Large intestine (tissue), 3 donors: ENCODE data around the gene EHBP1L1. TPM values are rescaled to one million over a fixed set of nuclear protein-coding genes. Genes with fewer than 3 reads are reported as not detected.
A peak's percentile ranks its signal among the peaks of the same experiment; 100 is the strongest.

Experiments used
- DNase-seq, 2 donors: peaks; one replicate each; pipeline versions ENCODE4 v3.0.0 to v3.0.0-alpha.2; 2013
- H3K27ac ChIP-seq: one replicate; pipeline ENCODE4 v1.5.1; 2013; ENCODE audit warnings: low read length
- H3K27me3 ChIP-seq: 2 replicates; pipeline ENCODE4 v1.6.1; 2013; ENCODE audit warnings: low read length; ENCODE audit not compliant: control insufficient read depth, insufficient read depth
- H3K36me3 ChIP-seq: 2 replicates; pipeline ENCODE4 v1.6.1; 2013; ENCODE audit warnings: low read length; ENCODE audit not compliant: control insufficient read depth, insufficient read depth
- H3K4me1 ChIP-seq: one replicate; pipeline ENCODE4 v1.6.1; 2013; ENCODE audit warnings: low read length; ENCODE audit not compliant: control insufficient read depth, insufficient read depth
- H3K4me3 ChIP-seq: one replicate; pipeline ENCODE4 v1.5.1; 2013; ENCODE audit warnings: low read length
- H3K9me3 ChIP-seq: one replicate; pipeline ENCODE4 v1.6.1; 2013; ENCODE audit warnings: mild to moderate bottlenecking, low read depth, low read length, moderate library complexity; ENCODE audit not compliant: control insufficient read depth
- WGBS: methylation state at CpG from one replicate; pipeline ENCODE4 v1.1.5; 2013; ENCODE audit warnings: low lambda C conversion rate; ENCODE audit not compliant: insufficient coverage; 5-methylcytosine and 5-hydroxymethylcytosine counted together
- polyA plus RNA-seq: library from polyadenylated mRNA; unstranded; fragments of 120-200 nt; gene quantifications from one replicate; pipeline ENCODE4 v1.2.1, GENCODE V29; 2013

Gene EHBP1L1
- polyA plus RNA-seq, 1 donor, result 77.9 TPM

- WGBS, result no CpG with 5 or more reads among the region's 2 CpGs
- H3K9me3 ChIP-seq, result peaks cover 14% of the 10 kb centered on the region
Measured at GRCh38 chr11:65537296-65537597, 38.6 kb upstream of the EHBP1L1 start.

GRCh38 chr11:65537620-65538231, 38.1 kb upstream of the EHBP1L1 start:
- H3K4me3 ChIP-seq, result no peak overlapping the region
- DNase-seq, result no peak
- peaks cover 9% of the 10 kb centered on the region for H3K4me1 ChIP-seq
- H3K9me3 ChIP-seq, result peaks cover 14% of the 10 kb centered on the region
- no peak overlapping the region for H3K27ac ChIP-seq
- H3K27me3 ChIP-seq, result no peaks in the 10 kb centered on the region
- no CpG with 5 or more reads among the region's 18 CpGs for WGBS
- H3K36me3 ChIP-seq, result peaks cover 58% of the 10 kb centered on the region

More at GRCh38 chr11:65537296-65537597, 38.6 kb upstream of the EHBP1L1 start:
- H3K36me3 ChIP-seq, result peaks cover 63% of the 10 kb centered on the region
- no peak for DNase-seq
- H3K4me3 ChIP-seq, result no peak overlapping the region
- no peak overlapping the region for H3K27ac ChIP-seq
- H3K4me1 ChIP-seq, result peaks cover 9% of the 10 kb centered on the region
- H3K27me3 ChIP-seq, result no peaks in the 10 kb centered on the region

- H3K36me3 ChIP-seq, result peaks cover 57% of the 10 kb centered on the region
- no peak overlapping the region for H3K27ac ChIP-seq
- WGBS, result no CpG with 5 or more reads among the region's 43 CpGs
Measured at GRCh38 chr11:65538232-65538914, 37.5 kb upstream of the EHBP1L1 start.

GRCh38 chr11:65538915-65539743, 36.7 kb upstream of the EHBP1L1 start:
- peaks cover 9% of the 10 kb centered on the region for H3K4me1 ChIP-seq
- no CpG with 5 or more reads among the region's 92 CpGs for WGBS
- no peaks in the 10 kb centered on the region for H3K27me3 ChIP-seq
- H3K9me3 ChIP-seq, result peaks cover 14% of the 10 kb centered on the region
- H3K27ac ChIP-seq, result no peak overlapping the region
- H3K36me3 ChIP-seq, result peaks cover 59% of the 10 kb centered on the region
- H3K4me3 ChIP-seq, result no peak overlapping the region
- no peak for DNase-seq

More at GRCh38 chr11:65538232-65538914, 37.5 kb upstream of the EHBP1L1 start:
- Histone ChIP-seq H3K4me3 (no peak overlapping the region), H3K9me3 (peaks cover 14% of the 10 kb centered on the region), H3K4me1 (peaks cover 9% of the 10 kb centered on the region), H3K27me3 (no peaks in the 10 kb centered on the region)
- no peak for DNase-seq

- peak; percentile 54 to 81 for DNase-seq
- no CpG with 5 or more reads among the region's 60 CpGs for WGBS
- Histone ChIP-seq H3K9me3 (peaks cover 14% of the 10 kb centered on the region), H3K4me3 (peak overlapping the region; percentile 59), H3K27ac (peak overlapping the region; percentile 77), H3K4me1 (peaks cover 9% of the 10 kb centered on the region), H3K36me3 (peaks cover 56% of the 10 kb centered on the region), H3K27me3 (no peaks in the 10 kb centered on the region)
Measured at GRCh38 chr11:65539744-65540289, 36.0 kb upstream of the EHBP1L1 start.

- H3K27ac ChIP-seq, result peak overlapping the region; percentile 77
- peak overlapping the region; percentile 59 for H3K4me3 ChIP-seq
- peaks cover 13% of the 10 kb centered on the region for H3K4me1 ChIP-seq
- H3K36me3 ChIP-seq, result peaks cover 50% of the 10 kb centered on the region
- peak; percentile 82 to 94 for DNase-seq
- peaks cover 14% of the 10 kb centered on the region for H3K9me3 ChIP-seq
- H3K27me3 ChIP-seq, result no peaks in the 10 kb centered on the region
- WGBS, result no CpG with 5 or more reads among the region's 78 CpGs
Measured at GRCh38 chr11:65540290-65541092, 35.4 kb upstream of the EHBP1L1 start.

GRCh38 chr11:65541093-65541982, 34.5 kb upstream of the EHBP1L1 start:
- no peaks in the 10 kb centered on the region for H3K27me3 ChIP-seq
- peak in 1 of 2 donors; percentile 29 for DNase-seq
- H3K4me3 ChIP-seq, result peak overlapping the region; percentile 45
- peaks cover 41% of the 10 kb centered on the region for H3K36me3 ChIP-seq
- H3K27ac ChIP-seq, result peak overlapping the region; percentile 69
- H3K4me1 ChIP-seq, result peaks cover 17% of the 10 kb centered on the region
- H3K9me3 ChIP-seq, result peaks cover 14% of the 10 kb centered on the region
- WGBS, result no CpG with 5 or more reads among the region's 18 CpGs

GRCh38 chr11:65542738-65543390, 33.0 kb upstream of the EHBP1L1 start:
- Histone ChIP-seq H3K4me1 (peaks cover 20% of the 10 kb centered on the region), H3K36me3 (peaks cover 27% of the 10 kb centered on the region), H3K9me3 (peaks cover 14% of the 10 kb centered on the region), H3K27me3 (no peaks in the 10 kb centered on the region), H3K27ac (no peak overlapping the region), H3K4me3 (no peak overlapping the region)
- DNase-seq, result no peak
- no CpG with 5 or more reads among the region's 3 CpGs for WGBS

GRCh38 chr11:65545853-65546216, 30.0 kb upstream of the EHBP1L1 start:
- peaks cover 22% of the 10 kb centered on the region for H3K4me1 ChIP-seq
- peak overlapping the region; percentile 66 for H3K27ac ChIP-seq
- H3K4me3 ChIP-seq, result peak overlapping the region; percentile 52
- no peaks in the 10 kb centered on the region for H3K27me3 ChIP-seq
- no CpG with 5 or more reads among the region's 4 CpGs for WGBS
- no peaks in the 10 kb centered on the region for H3K9me3 ChIP-seq
- peaks cover 21% of the 10 kb centered on the region for H3K36me3 ChIP-seq
- no peak for DNase-seq
